HCT116 (cell line): ENCODE measurements around the gene ARHGAP20.

Source experiments
- CEBPB ChIP-seq: IDR thresholded peaks from 2 replicates; pipeline ENCODE4 v1.6.1; 2012; ENCODE audit warnings: low read depth
- CTCF ChIP-seq, 3 experiments: fragments of 200-600 bp in 1 of 3; sonication (generic) in 1 of 3; IDR thresholded peaks in 2 of 3; conservative IDR thresholded peaks in 1 of 3; 2 replicates each; pipeline ENCODE4 v1.5.1; 2012 to 2017; ENCODE audit warnings: low read depth in 2 of 3, low read length in 2 of 3, antibody characterized with exemption in 1 of 3, borderline replicate concordance in 1 of 3, control low read depth in 1 of 3, mild to moderate bottlenecking in 1 of 3, mixed read lengths in 1 of 3, mixed run types in 1 of 3, moderate library complexity in 1 of 3; ENCODE audit not compliant: insufficient read depth in 1 of 3
- POLR2A ChIP-seq: IDR thresholded peaks from 2 replicates; pipeline ENCODE4 v1.7.0; 2011; ENCODE audit warnings: borderline replicate concordance; ENCODE audit not compliant: insufficient read depth, insufficient read length; ENCODE audit errors: extremely low read depth
- REST ChIP-seq: IDR thresholded peaks from 2 replicates; pipeline ENCODE4 v1.6.1; 2012; ENCODE audit warnings: low read depth
- ZNF274 ChIP-seq: fragments of 200-500 bp; sonication (Bioruptor generic); IDR thresholded peaks from 2 replicates; pipeline ENCODE4 v1.6.1; 2014; ENCODE audit warnings: mild to moderate bottlenecking, low read depth, low read length, inconsistent platforms

GRCh38 chr11:110679323-110679975, 32.8 kb downstream of the ARHGAP20 start:
- TF ChIP-seq REST = no peak
- no peak for TF ChIP-seq CTCF (IDR thresholded peaks at IDR 0.05 in 2 of 3, conservative IDR thresholded peaks at IDR 0.05 in 1 of 3; ENCODE audit: borderline replicate concordance in 1 of 3, insufficient read depth in 1 of 3, low read depth in 2 of 3, low read length in 2 of 3)
- no peak for TF ChIP-seq POLR2A
- TF ChIP-seq ZNF274 = no peak
- TF ChIP-seq CEBPB = no peak
